PFSK-1 (cell line): Measurements from ENCODE around the gene PPP4R3A.

Experiments
- FOXP2 ChIP-seq: optimal IDR thresholded peaks from 2 replicates; pipeline ENCODE3; 2011; ENCODE audit warnings: borderline replicate concordance, control low read depth, inconsistent platforms; ENCODE audit not compliant: insufficient read depth; ENCODE audit errors: extremely low read length, extremely low read depth
- POLR2AphosphoS5 ChIP-seq: IDR thresholded peaks from 2 replicates; pipeline ENCODE4 v1.6.1; 2012; ENCODE audit warnings: low read depth, mild to moderate bottlenecking, control low read depth, low read length, moderate library complexity
- SIN3A ChIP-seq: IDR thresholded peaks from 2 replicates; pipeline ENCODE4 v1.6.1; 2012; ENCODE audit warnings: mild to moderate bottlenecking, low read length, moderate library complexity, borderline replicate concordance; ENCODE audit not compliant: insufficient read depth
- TAF1 ChIP-seq: IDR thresholded peaks from 2 replicates; pipeline ENCODE4 v1.6.1; 2012; ENCODE audit warnings: low read length, control low read depth, borderline replicate concordance; ENCODE audit not compliant: insufficient read depth
- TF ChIP-seq, protein P1 (sequence below), 2 experiments: IDR thresholded peaks; 2 replicates each; pipeline versions ENCODE4 v1.6.1 to v1.8.0; 2011 to 2012; ENCODE audit warnings: low read depth in 2 of 2, low read length in 2 of 2, control low read depth in 1 of 2, inconsistent platforms in 1 of 2, mild to moderate bottlenecking in 1 of 2, moderate library complexity in 1 of 2; ENCODE audit not compliant: insufficient read depth in 1 of 2

Gene PPP4R3A

DNA sequence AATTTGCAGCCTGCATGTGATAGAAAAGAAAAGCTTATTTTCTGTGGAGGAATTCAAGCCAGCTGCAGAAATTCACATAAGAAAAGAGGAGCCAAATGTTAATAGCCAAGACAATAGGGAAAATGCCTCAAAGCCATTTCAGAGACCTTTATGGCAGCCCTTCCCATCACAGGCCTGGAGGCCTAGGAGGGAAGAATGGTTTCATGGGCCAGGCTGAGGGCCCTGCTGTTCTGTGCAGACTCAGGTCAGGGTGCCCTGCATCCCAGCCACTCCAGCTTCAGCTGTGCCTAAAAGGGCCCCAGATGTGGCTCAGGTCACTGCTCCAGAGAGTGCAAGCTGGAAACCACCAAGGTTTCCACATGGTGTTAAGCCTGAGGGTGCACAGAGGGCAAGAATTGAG lies 71.3 kb downstream of the PPP4R3A start:
- TF ChIP-seq FOXP2 (no peak), TAF1 (no peak), SIN3A (no peak), POLR2AphosphoS5 (no peak)
- TF ChIP-seq, protein P1, sequence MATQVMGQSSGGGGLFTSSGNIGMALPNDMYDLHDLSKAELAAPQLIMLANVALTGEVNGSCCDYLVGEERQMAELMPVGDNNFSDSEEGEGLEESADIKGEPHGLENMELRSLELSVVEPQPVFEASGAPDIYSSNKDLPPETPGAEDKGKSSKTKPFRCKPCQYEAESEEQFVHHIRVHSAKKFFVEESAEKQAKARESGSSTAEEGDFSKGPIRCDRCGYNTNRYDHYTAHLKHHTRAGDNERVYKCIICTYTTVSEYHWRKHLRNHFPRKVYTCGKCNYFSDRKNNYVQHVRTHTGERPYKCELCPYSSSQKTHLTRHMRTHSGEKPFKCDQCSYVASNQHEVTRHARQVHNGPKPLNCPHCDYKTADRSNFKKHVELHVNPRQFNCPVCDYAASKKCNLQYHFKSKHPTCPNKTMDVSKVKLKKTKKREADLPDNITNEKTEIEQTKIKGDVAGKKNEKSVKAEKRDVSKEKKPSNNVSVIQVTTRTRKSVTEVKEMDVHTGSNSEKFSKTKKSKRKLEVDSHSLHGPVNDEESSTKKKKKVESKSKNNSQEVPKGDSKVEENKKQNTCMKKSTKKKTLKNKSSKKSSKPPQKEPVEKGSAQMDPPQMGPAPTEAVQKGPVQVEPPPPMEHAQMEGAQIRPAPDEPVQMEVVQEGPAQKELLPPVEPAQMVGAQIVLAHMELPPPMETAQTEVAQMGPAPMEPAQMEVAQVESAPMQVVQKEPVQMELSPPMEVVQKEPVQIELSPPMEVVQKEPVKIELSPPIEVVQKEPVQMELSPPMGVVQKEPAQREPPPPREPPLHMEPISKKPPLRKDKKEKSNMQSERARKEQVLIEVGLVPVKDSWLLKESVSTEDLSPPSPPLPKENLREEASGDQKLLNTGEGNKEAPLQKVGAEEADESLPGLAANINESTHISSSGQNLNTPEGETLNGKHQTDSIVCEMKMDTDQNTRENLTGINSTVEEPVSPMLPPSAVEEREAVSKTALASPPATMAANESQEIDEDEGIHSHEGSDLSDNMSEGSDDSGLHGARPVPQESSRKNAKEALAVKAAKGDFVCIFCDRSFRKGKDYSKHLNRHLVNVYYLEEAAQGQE (IDR thresholded peaks at IDR 0.05; ENCODE audit: insufficient read depth in 1 of 2, low read depth in 2 of 2, low read length in 2 of 2) = no peak

DNA sequence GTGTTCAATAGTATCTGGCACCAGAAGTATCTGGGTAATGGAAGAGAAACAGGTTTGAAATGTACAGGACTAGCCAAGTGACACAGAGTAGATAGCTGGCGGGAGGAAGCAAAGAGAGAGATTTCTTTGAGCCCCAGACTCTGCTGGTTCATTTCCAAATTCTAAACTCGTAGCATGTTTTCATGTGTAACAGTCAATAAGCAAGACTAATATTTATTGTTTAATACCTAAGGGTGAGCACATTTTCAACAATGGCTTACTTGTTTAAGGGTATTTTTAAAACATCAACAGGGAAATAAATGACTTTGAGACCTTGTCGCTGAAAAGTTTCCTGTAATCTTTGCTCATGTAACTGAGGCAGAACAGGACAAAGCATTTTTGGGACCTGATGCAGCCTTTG lies 80.7 kb downstream of the PPP4R3A start:
- TF ChIP-seq TAF1 = no peak

GRCh38 chr14:91424813-91425530 lies 85.1 kb downstream of the PPP4R3A start:
- TF ChIP-seq POLR2AphosphoS5 (no peak), FOXP2 (no peak), TAF1 (no peak)
- TF ChIP-seq, protein P1 (IDR thresholded peaks at IDR 0.05; ENCODE audit: insufficient read depth in 1 of 2, low read depth in 2 of 2, low read length in 2 of 2) = no peak

- TF ChIP-seq SIN3A = no peak
- no peak for TF ChIP-seq FOXP2
- TF ChIP-seq POLR2AphosphoS5 = no peak
- TF ChIP-seq, protein P1 (IDR thresholded peaks at IDR 0.05; ENCODE audit: insufficient read depth in 1 of 2, low read depth in 2 of 2, low read length in 2 of 2) = no peak
- TF ChIP-seq TAF1 = no peak
Observed at GRCh38 chr14:91420686-91421085, 89.4 kb downstream of the PPP4R3A start.

- TF ChIP-seq, protein P1 (IDR thresholded peaks at IDR 0.05; ENCODE audit: insufficient read depth in 1 of 2, low read depth in 2 of 2, low read length in 2 of 2) = no peak
- TF ChIP-seq SIN3A = no peak
- TF ChIP-seq TAF1 = no peak
- no peak for TF ChIP-seq FOXP2
- no peak for TF ChIP-seq POLR2AphosphoS5
Observed at GRCh38 chr14:91419451-91419850, 90.7 kb downstream of the PPP4R3A start.
